ENCODE measurements around the gene SCAMP1.

The SCAMP1 gene

GRCh38 chr5:78367318-78367991, 7.0 kb downstream of the SCAMP1 start:
- no peaks in the 10 kb centered on the region for H3K27me3 ChIP-seq (ENCODE audit: control insufficient read depth, insufficient read depth, low read length)
- H3K4me2 ChIP-seq (ENCODE audit: low read length): no peak overlapping the region

GRCh38 chr5:78369680-78370079, 9.3 kb downstream of the SCAMP1 start:
- TF ChIP-seq CTCF (IDR thresholded peaks at IDR 0.05): no peak
- H3K4me3 ChIP-seq (ENCODE audit: low read depth, low read length): no peak overlapping the region
- H3K27ac ChIP-seq: no peak overlapping the region
- H3K27me3 ChIP-seq (ENCODE audit: control insufficient read depth, insufficient read depth, low read length): no peaks in the 10 kb centered on the region
- H3K79me2 ChIP-seq: peaks cover 36% of the 10 kb centered on the region
- H3K4me1 ChIP-seq: peaks cover 4% of the 10 kb centered on the region
- H3K36me3 ChIP-seq (ENCODE audit: control insufficient read depth, insufficient read depth, low read length): no peaks in the 10 kb centered on the region
- no peaks in the 10 kb centered on the region for H3K9me3 ChIP-seq (ENCODE audit: control insufficient read depth, low read length)
- H2AFZ ChIP-seq: no peak overlapping the region
- no peak overlapping the region for H3K9ac ChIP-seq
- H3K4me2 ChIP-seq (ENCODE audit: low read length): no peak overlapping the region

More at GRCh38 chr5:78367318-78367991, 7.0 kb downstream of the SCAMP1 start:
- Histone ChIP-seq H2AFZ (no peak overlapping the region), H3K27ac (no peak overlapping the region), H3K9me3 (ENCODE audit: control insufficient read depth, low read length) (no peaks in the 10 kb centered on the region), H3K4me1 (peaks cover 2% of the 10 kb centered on the region), H3K36me3 (ENCODE audit: control insufficient read depth, insufficient read depth, low read length) (no peaks in the 10 kb centered on the region), H3K79me2 (peaks cover 43% of the 10 kb centered on the region), H3K9ac (no peak overlapping the region), H3K4me3 (ENCODE audit: low read depth, low read length) (no peak overlapping the region)
- no peak for TF ChIP-seq CTCF (IDR thresholded peaks at IDR 0.05)

GRCh38 chr5:78373231-78373630, 12.8 kb downstream of the SCAMP1 start:
- Histone ChIP-seq H3K36me3 (ENCODE audit: control insufficient read depth, insufficient read depth, low read length) (no peaks in the 10 kb centered on the region), H3K9ac (no peak overlapping the region), H3K27ac (no peak overlapping the region), H3K27me3 (ENCODE audit: control insufficient read depth, insufficient read depth, low read length) (no peaks in the 10 kb centered on the region), H3K4me3 (ENCODE audit: low read depth, low read length) (no peak overlapping the region), H3K9me3 (ENCODE audit: control insufficient read depth, low read length) (no peaks in the 10 kb centered on the region), H3K4me1 (peaks cover 7% of the 10 kb centered on the region), H2AFZ (no peak overlapping the region), H3K79me2 (peaks cover 22% of the 10 kb centered on the region), H3K4me2 (ENCODE audit: low read length) (no peak overlapping the region)
- TF ChIP-seq CTCF (IDR thresholded peaks at IDR 0.05): no peak

DNA sequence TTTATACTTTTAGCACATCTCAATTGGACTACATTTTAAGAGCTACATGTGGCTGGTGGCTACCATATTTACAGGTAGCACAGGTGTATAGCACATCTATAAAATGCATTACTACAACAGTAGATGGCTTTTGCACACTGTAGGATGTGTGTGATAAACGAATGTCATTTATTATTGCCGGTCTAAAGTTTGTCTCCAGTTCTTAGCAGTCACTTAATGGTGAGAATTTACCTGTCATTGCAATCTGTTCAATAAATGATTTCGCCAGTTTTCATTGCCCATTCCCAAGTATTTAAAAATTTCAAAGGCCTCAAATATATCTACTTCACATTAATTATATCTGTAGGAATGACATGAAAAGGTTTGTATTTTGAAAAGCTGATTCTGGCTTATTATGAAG, 15.9 kb downstream of the SCAMP1 start:
- H3K9me3 ChIP-seq (ENCODE audit: control insufficient read depth, low read length): no peaks in the 10 kb centered on the region
- peaks cover 10% of the 10 kb centered on the region for H3K79me2 ChIP-seq
- no peak overlapping the region for H3K4me3 ChIP-seq (ENCODE audit: low read depth, low read length)
- TF ChIP-seq CTCF (IDR thresholded peaks at IDR 0.05): no peak
- H3K4me1 ChIP-seq: peaks cover 12% of the 10 kb centered on the region
- H3K27ac ChIP-seq: no peak overlapping the region
- no peaks in the 10 kb centered on the region for H3K27me3 ChIP-seq (ENCODE audit: control insufficient read depth, insufficient read depth, low read length)
- no peaks in the 10 kb centered on the region for H3K36me3 ChIP-seq (ENCODE audit: control insufficient read depth, insufficient read depth, low read length)
- H3K9ac ChIP-seq: no peak overlapping the region
- no peak overlapping the region for H2AFZ ChIP-seq
- no peak overlapping the region for H3K4me2 ChIP-seq (ENCODE audit: low read length)

All from parathyroid adenoma (tissue), 2 donors.